Hindlimb muscle (tissue), 1 donor: ENCODE data around the gene PNPLA2. TPM values are rescaled to one million over a fixed set of nuclear protein-coding genes. Genes with fewer than 3 reads are reported as not detected.

Experiments
- DNase-seq: peaks from one replicate; pipeline ENCODE4 v3.0.0-alpha.2; 2013
- polyA plus RNA-seq: library from polyadenylated mRNA; unstranded; fragments of 120-200 nt; gene quantifications from one replicate; pipeline ENCODE4 v1.2.1, GENCODE V29; 2013; ENCODE audit not compliant: insufficient read length

The PNPLA2 gene
- polyA plus RNA-seq, 1 donor, result 47.9 TPM

DNA sequence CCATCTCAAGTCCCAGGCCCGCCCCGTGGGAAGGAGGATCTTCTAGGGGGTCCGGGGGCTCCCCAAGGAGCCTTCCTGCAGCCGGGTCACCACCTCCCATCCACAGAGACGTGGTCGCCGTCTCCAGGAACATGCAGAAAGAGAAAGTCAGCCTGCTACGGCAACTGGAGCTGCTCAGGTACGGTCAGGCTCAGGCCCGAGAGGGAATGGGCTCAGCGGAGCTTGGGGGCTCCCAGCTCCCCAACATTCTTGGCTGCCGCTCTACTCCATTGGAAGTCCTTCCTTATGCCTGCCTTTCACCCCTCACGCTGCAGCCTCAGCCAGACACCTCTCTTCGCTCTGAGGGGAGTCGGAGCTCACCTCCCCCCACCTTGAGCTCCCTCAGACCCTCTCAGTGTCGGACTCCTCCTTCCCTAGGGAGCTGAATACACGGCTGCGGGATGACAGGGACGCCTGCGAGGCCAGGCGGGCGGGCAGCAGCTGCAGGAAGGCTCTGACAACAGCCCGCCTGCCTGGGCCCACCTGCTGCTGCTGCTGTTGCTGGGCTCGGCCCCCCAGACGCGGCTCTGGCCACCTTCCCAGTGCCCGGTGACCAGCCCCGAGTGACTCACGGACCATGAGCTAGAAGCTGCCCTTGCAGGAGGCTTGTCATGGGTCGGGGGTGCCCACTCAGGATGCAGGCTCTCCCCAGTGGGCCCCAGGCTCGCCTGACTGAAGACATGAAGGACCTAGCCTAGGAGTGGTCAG is 12.6 kb downstream of the PNPLA2 start:
- DNase-seq, result no peak

DNA sequence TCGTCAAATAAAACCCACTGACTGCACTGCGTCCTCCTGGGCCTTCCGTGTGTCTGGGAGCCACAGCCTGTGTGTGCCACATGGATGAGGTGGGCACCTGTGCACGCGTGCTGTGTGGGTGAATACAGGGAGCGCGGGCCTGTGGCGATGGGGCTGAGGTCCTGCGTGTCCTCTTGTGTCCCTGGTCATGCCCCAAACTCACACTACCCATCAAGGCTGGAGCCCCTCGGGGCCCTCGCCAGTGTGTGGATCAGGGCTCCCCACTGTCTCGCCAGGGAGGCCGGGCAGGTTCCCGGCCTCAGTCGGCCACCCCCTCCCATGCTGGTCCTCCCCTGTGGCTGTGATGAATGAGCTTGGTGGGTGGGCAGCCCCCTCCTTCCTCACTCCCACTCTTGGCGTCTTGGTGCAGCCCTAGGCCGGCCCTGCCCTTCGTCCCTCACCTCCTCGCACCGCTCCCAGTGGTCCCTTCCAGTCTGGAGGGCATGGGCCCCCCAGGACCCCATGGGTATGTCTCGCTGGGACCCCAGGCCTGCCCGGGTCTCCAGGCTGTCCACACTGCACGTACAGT is 13.3 kb downstream of the PNPLA2 start:
- DNase-seq, result no peak

DNA sequence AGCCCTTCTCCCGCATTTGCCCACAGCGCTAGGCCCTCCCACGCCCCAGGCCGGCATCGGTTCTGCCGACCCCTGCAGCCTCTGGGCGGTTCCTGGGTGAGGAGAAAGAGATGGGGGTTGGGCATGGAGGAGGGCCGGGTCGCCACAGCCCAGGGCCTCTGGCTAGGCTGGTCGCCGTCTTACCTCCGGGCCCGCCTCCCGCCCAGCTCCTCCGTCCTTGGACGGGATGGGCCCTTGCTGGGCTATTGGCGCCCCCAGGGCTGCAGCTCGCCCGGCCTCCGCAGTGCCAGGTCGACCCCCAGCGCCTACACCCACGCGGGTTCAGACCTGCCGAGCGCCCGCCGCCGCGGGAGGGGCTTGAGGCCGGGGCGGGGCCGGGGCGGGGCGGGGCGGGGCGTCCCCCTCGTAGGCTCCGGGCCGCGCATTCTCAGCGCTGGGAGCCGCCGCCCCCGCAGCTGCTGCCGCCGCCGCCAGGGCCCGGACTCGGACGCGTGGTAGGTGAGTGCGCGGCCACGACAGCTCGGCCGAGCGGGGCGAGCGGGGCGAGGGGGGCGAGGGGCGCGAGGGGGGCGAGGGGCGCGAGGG is 13.9 kb downstream of the PNPLA2 start, which contains the start of gene CD151:
Gene CD151 (plus strand): TSS at position 424 of the 585 bp plus-strand sequence. CDS start 3,118 bp downstream, outside the sequence.
- DNase-seq, result no peak

GRCh38 chr11:833114-833791 is 14.5 kb downstream of the PNPLA2 start:
- DNase-seq, result no peak

DNA sequence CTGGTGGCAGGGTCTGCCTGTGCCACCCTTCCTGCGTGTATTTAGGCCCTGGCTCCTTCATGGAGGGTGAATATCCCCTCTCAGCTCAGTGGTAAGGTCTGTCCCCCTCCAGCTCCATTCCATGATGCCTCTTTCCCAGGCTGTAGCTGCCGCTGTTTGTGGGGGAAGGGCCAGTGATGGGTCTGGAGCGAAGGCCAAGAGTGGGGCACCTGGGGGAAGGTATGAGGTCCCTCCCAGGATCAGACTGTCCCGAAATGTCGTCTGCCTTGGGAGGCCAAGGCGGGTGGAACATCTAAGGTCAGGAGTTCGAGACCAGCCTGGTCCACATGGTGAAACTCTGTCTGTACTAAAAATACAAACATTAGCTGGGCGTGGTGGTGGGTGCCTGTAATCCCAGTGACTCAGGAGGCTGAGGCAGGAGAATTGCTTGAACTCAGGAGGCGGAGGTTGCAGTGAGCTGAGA is 15.2 kb downstream of the PNPLA2 start:
- DNase-seq, result no peak

GRCh38 chr11:834371-835316 is 15.9 kb downstream of the PNPLA2 start:
- no peak for DNase-seq

- DNase-seq, result no peak
Observed at GRCh38 chr11:836274-836673, 17.6 kb downstream of the PNPLA2 start.

- DNase-seq, result no peak
Observed at GRCh38 chr11:836700-837099, 18.0 kb downstream of the PNPLA2 start.

DNA sequence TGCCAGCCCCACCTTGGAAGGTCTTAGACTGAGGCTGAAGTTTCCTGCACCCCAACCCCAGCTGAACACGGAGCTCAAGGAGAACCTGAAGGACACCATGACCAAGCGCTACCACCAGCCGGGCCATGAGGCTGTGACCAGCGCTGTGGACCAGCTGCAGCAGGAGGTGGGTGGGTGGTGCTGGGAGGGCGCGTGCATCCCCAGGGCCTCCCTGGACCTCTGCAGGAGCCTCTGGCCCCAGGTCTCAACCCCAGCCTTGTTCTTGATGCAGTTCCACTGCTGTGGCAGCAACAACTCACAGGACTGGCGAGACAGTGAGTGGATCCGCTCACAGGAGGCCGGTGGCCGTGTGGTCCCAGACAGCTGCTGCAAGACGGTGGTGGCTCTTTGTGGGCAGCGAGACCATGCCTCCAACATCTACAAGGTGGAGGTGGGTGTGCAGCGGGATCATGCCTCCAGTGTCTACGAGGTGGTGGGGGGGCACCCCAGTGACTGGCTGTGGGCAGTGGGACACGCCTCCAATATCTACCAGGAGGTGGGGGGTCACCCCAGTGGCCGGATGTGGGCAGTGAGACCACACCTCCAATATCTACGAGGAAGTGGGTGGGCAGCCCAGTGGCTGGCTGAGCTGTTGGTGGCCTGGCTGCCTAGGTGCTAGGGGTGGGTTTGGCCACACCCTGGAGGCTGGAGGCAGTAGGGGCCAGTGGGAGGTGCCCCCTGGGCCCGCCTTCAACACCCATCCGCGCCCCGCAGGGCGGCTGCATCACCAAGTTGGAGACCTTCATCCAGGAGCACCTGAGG is 18.7 kb downstream of the PNPLA2 start:
- no peak for DNase-seq

- DNase-seq, result no peak
Observed at GRCh38 chr11:837990-838307, 19.2 kb downstream of the PNPLA2 start.

- no peak for DNase-seq
Observed at GRCh38 chr11:838441-839279, 19.9 kb downstream of the PNPLA2 start.

GRCh38 chr11:839280-839623 is 20.5 kb downstream of the PNPLA2 start:
- DNase-seq, result no peak

DNA sequence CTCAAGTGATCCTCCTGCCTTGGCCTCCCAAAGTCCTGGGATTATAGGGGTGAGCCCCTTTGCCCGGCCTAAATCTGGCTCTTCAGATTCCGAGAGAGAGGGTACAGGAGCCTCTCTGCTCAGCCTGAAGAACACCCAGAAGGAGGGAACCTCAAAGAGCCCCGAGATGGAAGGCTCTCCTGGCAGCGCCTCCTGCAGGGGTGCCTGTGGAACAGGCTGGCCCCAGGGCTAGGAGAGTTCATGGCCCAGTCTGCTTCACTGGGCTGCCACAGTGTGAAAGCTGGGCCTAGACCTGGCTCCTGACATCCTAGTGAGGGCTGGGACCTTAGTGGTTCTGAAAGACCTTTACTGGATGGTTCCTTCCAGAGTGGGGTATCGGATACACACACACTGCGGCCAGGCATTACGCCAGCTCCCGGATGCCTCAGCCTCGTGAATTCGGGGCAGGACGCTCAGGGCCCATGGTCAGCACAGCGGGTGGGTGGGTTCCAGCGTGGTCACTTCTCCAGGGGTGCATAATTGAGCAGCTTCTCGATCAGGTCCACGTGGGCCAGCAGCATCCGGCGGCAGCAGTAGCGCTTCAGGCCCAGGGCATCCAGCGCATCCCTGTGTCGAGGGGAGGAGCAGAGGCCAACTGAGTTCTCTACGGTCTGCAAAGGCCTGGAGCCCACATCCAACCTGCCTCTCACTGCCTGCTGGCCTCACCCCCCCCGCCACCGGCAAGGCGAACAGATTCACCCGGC is 21.3 kb downstream of the PNPLA2 start:
- DNase-seq, result no peak

DNA sequence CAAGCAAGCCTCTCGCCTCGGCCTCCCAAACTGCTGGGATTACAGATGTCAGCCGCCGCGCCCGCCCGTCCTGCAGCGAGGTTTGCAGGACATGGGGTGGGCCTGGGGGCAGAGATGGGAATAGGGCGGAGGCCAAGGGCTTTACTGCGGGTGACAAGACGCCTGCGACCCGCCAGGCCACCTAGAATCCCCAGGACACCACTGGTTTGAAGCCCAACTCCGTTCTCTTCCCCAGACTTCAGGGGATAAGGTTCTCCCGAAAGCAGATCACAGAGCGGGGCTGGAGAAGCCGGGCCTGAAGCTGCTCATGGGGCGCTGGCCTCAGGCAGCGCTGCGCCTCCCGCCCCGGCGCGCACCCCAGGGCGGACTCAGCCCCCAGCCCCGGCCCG is 23.3 kb downstream of the PNPLA2 start:
- no peak for DNase-seq

DNA sequence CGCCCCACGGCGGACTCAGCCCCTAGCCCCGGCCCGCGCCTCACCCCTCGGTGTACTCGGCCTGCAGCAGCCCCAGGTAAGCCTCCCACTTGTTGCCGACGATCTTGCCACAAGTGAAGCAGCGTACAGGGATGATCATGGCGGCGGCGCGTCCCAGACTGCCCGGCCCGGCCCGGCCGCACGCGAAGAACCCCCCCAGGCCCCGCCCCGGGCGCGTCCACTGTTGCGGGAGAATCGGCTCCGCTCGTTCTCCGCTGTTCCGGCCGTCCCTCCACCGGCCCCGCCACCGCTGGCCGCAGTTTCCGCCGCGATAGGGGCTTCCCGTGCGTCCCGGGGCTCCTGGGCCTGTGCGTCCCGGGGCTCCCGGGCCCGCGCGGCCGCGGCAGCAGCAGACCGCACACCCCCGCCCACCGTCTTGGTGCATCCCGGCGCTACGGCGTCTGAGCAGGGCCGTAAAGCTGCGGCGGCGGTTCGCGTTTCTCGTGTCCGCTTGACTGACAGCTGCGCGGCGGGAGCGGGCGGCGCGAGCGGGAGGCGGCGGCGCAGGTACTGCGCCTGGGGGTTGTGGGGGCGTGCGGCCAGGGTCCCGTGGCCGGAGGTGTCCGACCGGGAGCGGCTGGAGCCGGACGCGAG is 23.8 kb downstream of the PNPLA2 start, which contains the start of the genes POLR2L and TSPAN4:
Gene POLR2L (minus strand): TSS at position 160 of the 633 bp plus-strand sequence. CDS start 21 bp downstream, at position 139.
Gene TSPAN4 (plus strand): TSS at position 483 of the 633 bp plus-strand sequence. CDS start 7,453 bp downstream, outside the sequence.
- peak; percentile 92 for DNase-seq

DNA sequence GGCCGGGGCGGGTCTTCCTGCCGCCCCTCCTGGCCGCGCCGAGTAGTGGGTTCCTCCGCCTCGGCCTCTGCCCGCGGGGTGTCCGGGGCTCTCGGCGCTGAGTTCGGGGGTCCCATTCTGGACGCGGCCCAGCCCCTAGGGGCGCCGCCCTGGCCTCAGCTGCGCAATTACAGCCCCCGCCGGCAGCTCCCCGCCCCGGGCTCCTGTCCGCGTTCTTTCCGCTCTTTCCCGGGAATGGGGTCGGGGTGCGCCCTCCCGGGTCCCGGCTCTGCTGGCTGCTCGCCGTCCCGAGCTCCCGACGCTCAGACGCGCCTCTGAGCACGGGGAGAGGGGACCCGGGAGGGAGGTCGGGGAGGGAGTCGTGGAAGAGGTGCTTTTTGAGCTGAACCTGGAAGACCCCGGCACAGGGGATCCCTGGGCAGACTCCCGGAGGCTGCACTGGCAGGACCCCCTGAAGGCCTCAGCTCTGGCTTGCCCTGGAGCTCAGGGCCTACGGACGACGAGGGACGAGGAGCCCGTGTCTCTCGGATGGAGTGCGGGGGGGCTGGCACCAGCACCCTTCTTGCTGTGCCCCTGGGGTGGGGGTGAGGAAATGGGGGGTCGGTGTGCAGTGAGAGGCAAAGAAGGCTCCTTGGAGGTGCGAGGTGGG is 24.5 kb downstream of the PNPLA2 start:
- DNase-seq, result no peak

DNA sequence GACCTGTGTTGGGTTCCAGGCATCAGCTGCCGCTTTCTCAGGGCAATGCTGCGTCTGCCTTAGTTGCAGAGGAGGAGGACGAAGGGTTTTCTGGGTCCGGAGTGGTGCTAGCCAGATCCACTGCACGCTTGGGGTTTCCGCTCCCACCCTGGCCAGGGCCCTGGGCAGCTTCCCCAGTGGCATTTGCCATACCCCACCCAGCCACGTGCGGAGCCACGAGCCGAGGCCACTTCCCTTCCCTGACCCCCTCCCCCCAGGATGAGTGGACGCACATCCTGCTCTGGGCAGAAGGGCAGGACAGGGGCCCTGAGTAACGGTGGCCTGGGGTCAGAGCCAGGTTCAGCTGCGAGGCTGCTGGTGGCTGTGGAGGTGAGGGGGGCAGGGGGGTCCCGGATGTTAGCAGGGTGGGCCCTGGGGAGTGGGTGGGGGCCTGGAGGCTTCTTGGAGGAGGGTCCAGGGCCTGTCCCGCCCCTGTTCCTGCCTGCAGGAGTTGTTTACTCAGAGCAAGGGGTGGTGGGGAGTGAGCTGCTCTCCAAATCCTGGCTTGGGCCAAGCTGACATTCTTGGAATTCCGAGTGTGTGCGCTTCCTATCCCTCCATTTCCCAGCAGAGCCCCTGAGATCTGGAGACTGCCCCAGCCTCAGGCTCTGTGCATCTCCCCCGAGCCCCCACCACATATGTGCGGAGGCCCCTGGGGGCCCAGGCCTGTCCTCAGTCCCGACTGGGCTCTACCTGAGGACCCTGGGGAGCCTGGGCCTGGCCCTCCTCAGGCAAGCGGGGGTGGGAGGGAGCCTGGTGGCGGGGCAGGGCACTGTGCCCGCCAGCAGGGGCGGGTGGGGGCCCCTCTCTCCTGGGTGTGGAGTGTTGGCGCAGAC is 25.3 kb downstream of the PNPLA2 start:
- peak; percentile 81 for DNase-seq
